ENCODE results near the gene AIFM2. TPM values are rescaled to one million over a fixed set of nuclear protein-coding genes. Genes with fewer than 3 reads are reported as not detected.
A peak's percentile ranks its signal among the peaks of the same experiment; 100 is the strongest.

Gene AIFM2
- polyA plus RNA-seq, 1 donor from 2014 or later, result 4.0 TPM

DNA sequence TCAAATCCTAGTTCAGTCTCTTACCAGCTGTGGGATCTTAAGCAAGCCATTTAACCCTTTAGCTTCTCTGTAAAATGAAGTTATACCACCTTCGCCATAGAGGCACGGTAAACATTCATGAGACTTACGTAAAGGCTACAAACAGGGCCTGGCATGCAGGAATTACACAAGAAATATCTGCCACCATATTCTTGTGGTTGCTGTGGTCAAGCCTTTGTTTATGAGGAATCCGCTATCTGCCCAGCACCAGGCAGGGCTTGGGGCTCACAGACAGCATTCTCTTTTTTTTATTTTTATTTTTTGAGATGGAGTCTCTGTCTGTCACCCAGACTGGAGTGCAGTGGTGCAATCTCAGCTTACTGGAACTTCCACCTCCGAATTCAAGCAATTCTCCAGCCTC is 9.9 kb downstream of the AIFM2 start:
- peaks cover under 1 to 2% (median 2%) of the 10 kb centered on the region in 3 donors for H3K4me1 Mint-ChIP-seq
- H3K4me3 Mint-ChIP-seq, result no peak overlapping the region
- H3K27me3 Mint-ChIP-seq, result no peaks in the 10 kb centered on the region
- H3K36me3 Mint-ChIP-seq, result peaks cover 8% of the 10 kb centered on the region
- H3K27ac Mint-ChIP-seq, result no peak overlapping the region
- H3K9me3 Mint-ChIP-seq, result no peaks in the 10 kb centered on the region

DNA sequence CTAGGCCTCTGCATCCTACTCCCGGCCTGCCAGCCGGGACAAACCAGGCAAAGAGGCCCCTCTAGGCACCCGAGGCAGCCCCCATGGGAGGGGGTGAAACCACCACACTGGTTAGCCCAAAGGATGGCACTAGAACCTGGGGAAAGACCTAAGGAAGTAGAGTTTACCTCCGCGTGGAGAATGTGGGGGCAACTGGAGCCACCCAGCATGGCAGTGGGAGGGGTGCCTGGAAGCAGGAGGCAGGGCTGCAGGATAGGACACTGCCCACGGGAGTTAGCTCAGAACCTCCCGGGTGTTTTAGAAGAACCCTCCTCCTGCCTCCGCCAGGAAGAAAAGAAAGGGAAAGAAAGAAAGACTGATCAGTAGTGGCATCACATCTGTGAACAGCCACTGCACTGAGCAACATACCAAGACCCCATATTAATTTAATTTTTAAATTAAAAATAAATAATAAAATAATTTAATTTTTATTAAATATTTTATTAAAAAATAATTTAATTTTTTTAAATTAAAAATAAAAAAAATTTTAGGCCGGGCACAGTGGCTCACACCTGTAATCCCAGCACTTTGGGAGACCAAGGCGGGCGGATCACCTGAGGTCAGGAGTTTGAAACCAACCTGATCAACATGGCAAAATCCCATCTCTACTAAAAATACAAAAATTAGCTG is 11.2 kb downstream of the AIFM2 start:
- Mint-ChIP-seq H3K36me3 (peaks cover 8% of the 10 kb centered on the region), H3K4me1 (peaks cover under 1 to 2% (median 2%) of the 10 kb centered on the region in 3 donors), H3K4me3 (no peak overlapping the region), H3K27ac (no peak overlapping the region), H3K27me3 (no peaks in the 10 kb centered on the region), H3K9me3 (no peaks in the 10 kb centered on the region)

DNA sequence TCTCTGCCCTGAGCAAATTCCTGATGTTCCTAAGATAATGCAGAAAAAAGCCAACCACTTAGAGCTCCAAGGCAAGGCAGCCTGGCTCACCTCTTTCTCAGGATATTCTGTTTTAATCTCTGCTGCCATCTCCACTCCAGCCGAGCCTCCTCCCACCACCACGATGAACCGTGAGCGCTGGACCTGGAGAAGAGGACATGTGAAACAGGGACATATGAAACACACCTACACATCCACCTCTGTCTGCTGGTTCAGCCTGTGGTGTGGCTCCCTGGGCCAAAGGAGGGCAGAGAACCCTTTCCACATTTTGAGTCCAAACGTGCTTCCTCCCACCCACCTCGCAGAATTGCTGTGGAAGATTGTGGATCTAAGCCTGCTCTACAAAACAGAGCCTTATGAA is 12.2 kb downstream of the AIFM2 start:
- Mint-ChIP-seq H3K4me3 (no peak overlapping the region), H3K27ac (no peak overlapping the region), H3K4me1 (peaks cover 3 to 6% (median 6%) of the 10 kb centered on the region in 3 donors), H3K9me3 (no peaks in the 10 kb centered on the region), H3K36me3 (peaks cover 10% of the 10 kb centered on the region), H3K27me3 (no peaks in the 10 kb centered on the region)

DNA sequence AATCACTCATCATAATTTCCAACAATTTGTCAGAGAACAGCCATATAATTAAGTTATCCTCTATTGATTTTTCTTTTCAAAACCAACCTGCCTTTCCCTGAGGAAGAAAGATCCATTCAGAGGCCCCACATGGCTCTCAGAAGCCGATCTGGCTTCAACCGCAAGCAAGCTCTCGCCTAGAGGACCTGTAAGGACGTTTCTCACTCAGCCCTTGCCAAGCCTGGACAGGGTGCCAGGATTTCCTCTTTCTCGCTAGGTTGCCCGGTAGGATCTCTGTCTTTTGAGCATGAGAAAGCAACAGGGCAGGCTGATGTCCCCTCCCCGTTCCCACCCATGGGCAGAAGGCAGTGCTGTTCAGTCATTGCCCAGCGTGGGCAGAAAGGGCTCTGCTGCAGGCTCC is 13.0 kb downstream of the AIFM2 start:
- Mint-ChIP-seq H3K4me1 (peaks cover 3 to 6% (median 6%) of the 10 kb centered on the region in 3 donors), H3K27ac (no peak overlapping the region), H3K36me3 (peaks cover 10% of the 10 kb centered on the region), H3K9me3 (no peaks in the 10 kb centered on the region), H3K4me3 (no peak overlapping the region), H3K27me3 (no peaks in the 10 kb centered on the region)

DNA sequence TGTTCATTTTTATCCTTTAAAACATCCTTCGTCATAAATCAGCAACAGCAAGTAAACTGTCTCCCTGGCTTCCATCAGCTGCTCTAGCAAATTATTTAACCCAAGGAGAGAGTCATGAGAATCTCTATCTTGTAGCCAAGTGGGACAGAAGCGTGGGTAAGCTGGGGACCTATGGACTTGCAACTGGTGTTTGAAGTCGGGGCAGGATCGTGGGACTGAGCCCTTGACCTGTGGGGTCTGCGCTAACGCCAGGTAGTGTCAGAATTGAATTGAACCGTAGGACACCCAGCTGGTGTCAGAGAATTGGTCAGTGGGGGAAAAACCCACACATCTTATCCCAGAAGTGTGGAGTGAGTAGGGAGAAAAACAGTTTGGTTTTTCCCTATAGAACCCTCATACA is 13.4 kb downstream of the AIFM2 start:
- H3K27ac Mint-ChIP-seq, result no peak overlapping the region
- H3K27me3 Mint-ChIP-seq, result no peaks in the 10 kb centered on the region
- H3K4me3 Mint-ChIP-seq, result no peak overlapping the region
- H3K4me1 Mint-ChIP-seq, result peaks cover 3 to 6% (median 4%) of the 10 kb centered on the region in 3 donors
- peaks cover 6% of the 10 kb centered on the region for H3K36me3 Mint-ChIP-seq
- no peaks in the 10 kb centered on the region for H3K9me3 Mint-ChIP-seq

DNA sequence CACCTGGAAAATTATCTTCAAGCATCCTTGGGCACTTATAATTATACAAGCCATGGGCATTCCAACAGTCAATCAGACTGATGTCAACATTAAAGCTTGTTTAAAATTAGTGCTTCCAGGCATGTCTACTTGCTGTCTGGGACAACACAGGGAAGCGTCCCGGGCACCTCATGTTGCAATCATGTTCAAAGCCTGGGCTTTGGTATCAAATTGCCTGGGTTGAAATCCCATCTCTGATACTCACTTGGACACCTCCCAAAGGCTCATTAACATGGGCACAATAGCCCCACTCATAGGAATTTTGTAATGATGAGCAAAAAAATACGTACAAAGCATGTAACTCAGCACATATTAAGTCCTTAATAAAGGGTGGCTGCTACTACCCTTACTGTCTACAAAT is 14.4 kb downstream of the AIFM2 start:
- H3K27ac Mint-ChIP-seq, result no peak overlapping the region
- H3K4me3 Mint-ChIP-seq, result no peak overlapping the region
- H3K36me3 Mint-ChIP-seq, result peaks cover 10% of the 10 kb centered on the region
- no peaks in the 10 kb centered on the region for H3K27me3 Mint-ChIP-seq
- H3K4me1 Mint-ChIP-seq, result peaks cover 3 to 6% (median 4%) of the 10 kb centered on the region in 3 donors
- H3K9me3 Mint-ChIP-seq, result no peaks in the 10 kb centered on the region

DNA sequence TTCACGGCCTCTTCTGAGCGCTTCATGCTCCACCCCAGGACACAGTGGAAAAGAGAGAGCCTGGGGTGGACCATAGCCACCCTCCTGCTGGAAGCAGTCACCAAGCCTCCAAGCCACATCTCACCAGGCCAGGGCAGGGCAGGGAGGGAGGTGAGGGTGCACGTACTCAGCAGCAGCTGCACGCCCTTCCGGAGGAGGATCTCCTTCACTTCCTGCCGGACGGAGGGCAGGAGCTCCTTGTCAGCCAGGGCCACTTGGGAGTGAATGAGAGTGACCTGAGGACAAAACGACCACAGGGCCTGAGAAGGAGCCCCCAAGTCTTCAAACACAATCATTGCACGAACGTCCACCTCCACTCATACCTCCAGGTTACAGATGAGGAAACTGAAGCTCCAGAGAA is 15.0 kb downstream of the AIFM2 start:
- H3K4me1 Mint-ChIP-seq, result peaks cover 3 to 6% (median 4%) of the 10 kb centered on the region in 3 donors
- H3K36me3 Mint-ChIP-seq, result peaks cover 11% of the 10 kb centered on the region
- H3K4me3 Mint-ChIP-seq, result no peak overlapping the region
- no peaks in the 10 kb centered on the region for H3K27me3 Mint-ChIP-seq
- H3K27ac Mint-ChIP-seq, result no peak overlapping the region
- H3K9me3 Mint-ChIP-seq, result no peaks in the 10 kb centered on the region

DNA sequence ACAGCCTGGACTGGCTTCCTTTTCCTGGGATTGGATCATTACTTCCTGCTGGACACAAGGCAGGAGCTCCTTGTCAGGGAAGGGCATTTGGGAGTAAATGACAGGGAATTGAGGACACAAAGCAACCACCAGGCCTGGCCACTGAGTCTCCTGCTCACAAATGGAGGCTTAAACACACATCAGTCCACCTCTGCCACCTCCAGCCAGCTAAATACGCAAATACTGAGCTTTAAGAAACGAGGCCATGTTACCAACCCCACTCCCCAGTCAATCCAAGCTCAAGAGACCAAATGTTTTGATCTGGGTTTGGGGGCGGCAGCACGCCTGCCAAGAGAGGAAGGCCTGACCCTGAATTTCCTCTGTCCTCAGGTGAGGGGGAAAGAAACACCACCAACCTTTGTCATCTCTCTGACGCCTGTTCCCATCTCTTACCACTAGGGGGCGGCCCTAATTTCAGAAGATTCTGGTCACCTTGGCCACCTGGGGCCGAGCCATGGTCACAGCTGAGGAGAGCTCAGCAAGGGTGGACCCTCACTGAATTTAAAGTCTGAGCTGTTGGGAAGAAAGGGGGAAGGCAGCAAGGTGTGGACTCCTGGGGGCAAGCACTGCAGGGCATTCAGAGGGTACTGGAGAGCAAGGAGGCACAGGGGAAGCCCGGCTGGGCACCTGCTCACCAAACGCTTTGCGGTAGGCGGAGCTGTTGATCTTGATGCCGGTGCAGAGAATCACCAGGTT is 16.5 kb downstream of the AIFM2 start:
- Mint-ChIP-seq H3K27me3 (no peaks in the 10 kb centered on the region), H3K36me3 (peaks cover 11% of the 10 kb centered on the region), H3K27ac (peak overlapping the region in 1 of 3 donors; percentile 14), H3K4me1 (peaks cover 3 to 6% (median 4%) of the 10 kb centered on the region in 3 donors), H3K4me3 (no peak overlapping the region), H3K9me3 (no peaks in the 10 kb centered on the region)

DNA sequence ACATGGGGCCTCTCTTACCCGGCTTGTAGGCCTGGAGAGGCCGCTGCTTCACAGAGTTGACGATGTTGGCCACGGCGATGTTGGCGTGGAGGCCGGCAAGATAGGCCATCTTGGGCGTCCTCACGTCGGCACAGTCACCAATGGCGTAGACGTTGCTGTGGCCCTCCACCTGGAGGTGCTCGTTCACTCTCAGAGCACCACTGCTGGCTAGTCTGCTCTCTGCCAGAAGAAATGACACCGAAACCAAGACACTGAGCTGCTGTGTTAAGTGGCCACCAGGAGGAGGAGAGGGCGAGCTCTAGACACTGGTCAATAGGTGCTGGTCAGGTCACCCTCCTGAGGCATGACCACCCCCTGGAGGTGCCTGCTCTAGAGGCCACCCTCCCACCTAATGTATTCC is 17.7 kb downstream of the AIFM2 start:
- Mint-ChIP-seq H3K27me3 (no peaks in the 10 kb centered on the region), H3K36me3 (peaks cover 9% of the 10 kb centered on the region), H3K4me3 (no peak overlapping the region), H3K4me1 (peaks cover 3 to 6% (median 4%) of the 10 kb centered on the region in 3 donors), H3K27ac (peak overlapping the region in 1 of 3 donors; percentile 26), H3K9me3 (no peaks in the 10 kb centered on the region)

DNA sequence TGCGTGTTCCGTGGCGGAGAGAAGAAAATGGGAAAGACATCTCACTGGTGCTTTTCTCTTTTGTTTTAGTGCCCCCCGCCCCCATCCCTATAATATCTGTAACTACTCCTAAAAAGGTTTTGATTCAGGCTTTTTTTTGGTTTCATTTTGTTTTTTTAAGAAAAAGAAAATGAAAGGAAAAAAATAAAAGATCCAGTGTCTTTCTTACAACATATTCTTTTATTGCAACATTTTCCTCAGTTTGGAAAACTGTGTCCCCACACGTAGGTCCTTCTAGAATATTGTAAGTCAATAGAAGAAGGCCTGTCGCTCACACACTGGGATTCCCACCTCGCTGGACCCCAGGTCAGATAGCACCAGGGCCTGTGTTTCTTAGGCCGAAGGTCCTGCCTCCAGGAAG is 20.6 kb downstream of the AIFM2 start:
- Mint-ChIP-seq H3K27me3 (no peaks in the 10 kb centered on the region), H3K36me3 (peaks cover 9% of the 10 kb centered on the region), H3K4me3 (no peak overlapping the region), H3K27ac (no peak overlapping the region), H3K4me1 (peaks cover 6 to 10% (median 6%) of the 10 kb centered on the region in 3 donors), H3K9me3 (no peaks in the 10 kb centered on the region)

DNA sequence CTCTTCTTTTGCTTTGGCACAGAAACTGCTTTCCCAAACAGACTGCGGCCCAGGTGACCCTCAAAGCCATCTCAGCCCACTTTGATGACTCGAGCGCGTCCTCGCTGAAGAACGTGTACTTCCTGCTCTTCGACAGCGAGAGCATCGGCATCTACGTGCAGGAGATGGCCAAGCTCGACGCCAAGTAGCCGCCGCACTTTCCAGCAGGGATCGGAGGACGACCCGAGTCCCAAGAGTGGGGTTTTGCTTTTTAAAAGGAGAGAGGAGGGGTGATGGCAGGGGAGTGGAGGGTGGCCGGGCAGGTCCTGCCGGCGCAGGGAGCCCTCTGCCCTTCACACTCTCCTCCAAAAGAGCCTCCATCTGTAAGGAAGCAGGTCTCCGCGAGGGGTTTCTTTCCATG is 21.1 kb downstream of the AIFM2 start:
- Mint-ChIP-seq H3K27me3 (no peaks in the 10 kb centered on the region), H3K36me3 (peaks cover 9% of the 10 kb centered on the region), H3K4me1 (peaks cover 6 to 10% (median 6%) of the 10 kb centered on the region in 3 donors), H3K4me3 (no peak overlapping the region), H3K9me3 (no peaks in the 10 kb centered on the region), H3K27ac (no peak overlapping the region)

DNA sequence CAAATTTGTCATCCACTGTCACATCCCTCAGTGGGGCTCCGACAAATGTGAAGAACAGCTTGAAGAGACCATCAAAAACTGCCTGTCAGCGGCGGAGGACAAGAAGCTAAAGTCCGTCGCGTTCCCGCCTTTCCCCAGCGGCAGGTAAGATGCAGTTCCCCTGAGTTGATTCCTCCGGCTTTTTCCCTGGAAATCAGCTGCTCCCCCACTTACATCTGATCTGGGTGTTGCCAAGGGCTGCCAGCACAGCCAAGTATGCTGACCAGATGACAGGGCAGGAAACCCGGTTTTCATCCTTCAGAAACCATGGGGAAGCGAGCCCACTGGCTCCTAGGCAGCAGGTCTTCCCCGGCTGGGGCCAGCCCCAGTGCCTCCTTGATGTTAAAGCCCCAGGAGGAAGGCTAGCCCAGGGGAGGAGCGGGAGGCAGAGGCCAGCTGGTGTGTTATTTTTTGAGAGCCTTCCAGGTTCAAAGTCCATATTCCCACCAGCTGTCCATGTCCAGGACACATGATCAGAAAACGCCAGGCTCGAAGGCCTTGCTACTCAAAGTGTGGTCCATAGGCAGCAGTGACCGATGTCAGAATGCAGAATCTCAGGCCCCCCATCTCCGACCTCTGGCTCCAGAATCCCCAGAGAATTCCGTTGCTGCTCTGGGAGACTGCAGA is 23.4 kb downstream of the AIFM2 start:
- H3K4me1 Mint-ChIP-seq, result peaks cover 0 to 6% (median 2%) of the 10 kb centered on the region in 3 donors
- H3K4me3 Mint-ChIP-seq, result no peak overlapping the region
- H3K27me3 Mint-ChIP-seq, result no peaks in the 10 kb centered on the region
- H3K9me3 Mint-ChIP-seq, result no peaks in the 10 kb centered on the region
- H3K27ac Mint-ChIP-seq, result no peak overlapping the region
- H3K36me3 Mint-ChIP-seq, result peaks cover 7% of the 10 kb centered on the region

DNA sequence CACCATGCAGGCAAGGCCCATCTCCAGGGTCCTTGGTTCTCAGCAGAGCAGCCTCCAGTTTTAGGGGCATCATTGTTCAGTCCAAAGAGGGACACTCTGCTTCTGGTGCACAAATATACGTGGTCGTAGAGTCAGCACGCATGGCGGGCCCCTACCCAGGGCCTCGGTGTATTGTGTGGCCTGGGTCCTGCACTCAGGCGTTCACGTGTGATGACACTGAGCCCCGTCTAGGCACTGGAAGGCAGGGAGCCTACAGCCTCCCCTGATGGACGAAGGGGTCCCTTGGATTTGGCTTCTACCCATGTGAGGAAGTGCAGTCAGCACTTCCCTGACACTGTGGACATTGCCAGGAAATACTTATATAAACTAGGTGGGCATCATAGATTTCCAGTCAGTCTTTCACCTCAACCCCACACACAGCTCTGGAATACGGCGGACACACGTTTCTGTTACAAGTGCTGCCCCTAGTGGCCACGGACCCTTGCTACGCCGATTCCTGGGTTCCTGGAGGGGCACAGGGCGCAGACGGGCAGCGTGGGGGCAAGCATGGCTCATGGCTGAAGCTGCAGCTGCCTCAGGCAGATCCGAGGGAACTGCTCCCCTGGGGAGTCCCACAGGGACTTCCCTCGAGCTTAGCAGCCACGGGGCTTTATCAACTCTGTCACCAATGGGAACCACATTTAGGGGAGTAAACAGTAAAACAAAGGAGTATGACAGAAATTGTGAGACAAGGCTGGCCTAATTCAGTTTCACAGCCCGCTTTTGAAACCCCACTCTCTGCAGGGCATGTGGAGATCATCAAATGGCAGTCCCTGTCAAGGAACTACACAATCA is 25.4 kb downstream of the AIFM2 start:
- Mint-ChIP-seq H3K27ac (no peak overlapping the region), H3K4me3 (no peak overlapping the region), H3K36me3 (peaks cover 2% of the 10 kb centered on the region), H3K9me3 (no peaks in the 10 kb centered on the region), H3K4me1 (peaks cover 0 to 6% (median 2%) of the 10 kb centered on the region in 3 donors), H3K27me3 (no peaks in the 10 kb centered on the region)

DNA sequence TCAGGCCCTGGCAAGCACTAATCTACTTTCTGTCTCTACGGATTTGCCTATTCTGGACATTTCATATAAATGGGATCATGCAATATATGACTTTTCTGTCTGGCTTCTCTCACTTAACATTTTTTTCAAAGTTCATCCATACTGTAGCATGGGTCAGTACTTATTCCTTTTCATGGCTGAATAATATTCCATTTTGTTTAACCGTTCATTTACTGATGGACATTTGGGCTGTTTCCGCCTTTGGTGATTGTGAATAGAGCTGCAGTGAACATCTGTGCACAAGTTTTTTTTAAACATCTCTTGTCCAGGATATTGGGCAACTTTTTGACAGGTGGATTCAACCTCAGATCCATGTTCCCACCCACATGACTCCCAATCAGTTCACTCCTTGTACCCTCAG is 31.0 kb downstream of the AIFM2 start:
- Mint-ChIP-seq H3K27me3 (peaks cover 3% of the 10 kb centered on the region), H3K4me1 (no peaks in the 10 kb centered on the region), H3K36me3 (no peaks in the 10 kb centered on the region), H3K9me3 (peaks cover 0 to 4% (median 0%) of the 10 kb centered on the region in 3 donors), H3K4me3 (no peak overlapping the region), H3K27ac (no peak overlapping the region)
